HG02973 (cell line): ENCODE results near the gene MT1X.

Experiments
- ATAC-seq: cut with Tn5 transposase; IDR thresholded peaks from one replicate; pipeline ENCODE4 v1.9.1; 2021; ENCODE audit warnings: moderate library complexity; ENCODE audit not compliant: unreplicated experiment

MT1X gene

DNA sequence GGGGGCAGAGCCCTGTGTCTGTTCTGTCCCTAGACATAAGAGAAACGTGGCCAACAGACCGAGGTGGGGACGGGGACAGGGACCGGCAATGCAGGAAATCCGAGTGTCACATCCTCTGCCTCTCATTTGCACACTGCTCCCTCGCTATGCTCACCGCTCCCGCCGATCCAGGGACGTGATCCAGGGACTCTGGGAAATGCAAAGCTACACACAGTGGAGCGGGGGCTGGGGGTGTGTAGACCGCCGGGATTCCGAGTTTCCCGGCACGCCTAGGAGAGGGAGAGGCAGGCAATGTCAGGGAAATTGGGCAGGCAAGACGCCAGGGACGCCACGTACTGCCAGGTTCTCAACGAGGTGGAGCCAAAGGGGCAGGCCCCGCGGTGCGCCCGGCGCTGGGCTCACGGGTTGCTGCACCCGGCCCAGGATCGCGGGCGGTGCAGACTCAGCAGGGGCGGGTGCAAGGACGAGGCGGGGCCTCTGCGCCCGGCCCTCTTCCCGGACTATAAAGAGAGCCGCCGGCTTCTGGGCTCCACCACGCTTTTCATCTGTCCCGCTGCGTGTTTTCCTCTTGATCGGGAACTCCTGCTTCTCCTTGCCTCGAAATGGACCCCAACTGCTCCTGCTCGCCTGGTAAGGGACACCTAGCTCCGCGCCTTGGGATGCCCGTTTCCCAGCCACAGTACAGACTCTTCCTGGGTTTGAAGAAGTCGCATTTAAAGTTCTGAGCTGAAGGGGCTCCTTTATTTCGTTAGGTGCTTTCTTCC lies at the start of gene MT1X:
Gene MT1X (plus strand): TSS at position 532 of the 764 bp plus-strand sequence. CDS start 71 bp downstream, at position 603.
- peak; percentile 96 for ATAC-seq

DNA sequence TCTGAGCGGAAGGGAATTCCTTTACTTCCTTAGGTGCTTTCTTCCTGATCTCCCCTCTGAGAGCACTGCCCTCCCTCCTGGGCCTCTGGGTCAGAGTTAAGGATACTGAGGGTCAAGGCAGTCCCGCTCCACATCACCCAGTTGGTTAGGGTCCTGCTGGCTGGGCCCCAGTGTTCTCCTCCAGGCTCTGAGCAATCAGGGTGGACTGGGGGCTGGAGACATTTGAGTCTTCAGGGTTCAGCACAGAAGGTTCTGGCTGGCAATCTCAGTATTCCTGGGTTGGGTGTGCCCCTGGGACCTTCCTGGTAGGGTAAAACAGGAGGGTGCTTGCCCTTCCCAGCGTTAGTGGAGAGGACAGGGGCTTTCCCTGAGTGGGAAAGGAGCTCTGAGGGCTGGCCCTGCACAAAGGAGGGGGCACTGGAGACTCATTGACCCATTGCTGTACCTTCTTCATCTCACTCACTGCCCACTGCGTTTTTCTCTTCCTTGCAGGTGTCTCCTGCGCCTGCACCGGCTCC lies 49.4 kb upstream of the MT1X start:
- no peak for ATAC-seq

DNA sequence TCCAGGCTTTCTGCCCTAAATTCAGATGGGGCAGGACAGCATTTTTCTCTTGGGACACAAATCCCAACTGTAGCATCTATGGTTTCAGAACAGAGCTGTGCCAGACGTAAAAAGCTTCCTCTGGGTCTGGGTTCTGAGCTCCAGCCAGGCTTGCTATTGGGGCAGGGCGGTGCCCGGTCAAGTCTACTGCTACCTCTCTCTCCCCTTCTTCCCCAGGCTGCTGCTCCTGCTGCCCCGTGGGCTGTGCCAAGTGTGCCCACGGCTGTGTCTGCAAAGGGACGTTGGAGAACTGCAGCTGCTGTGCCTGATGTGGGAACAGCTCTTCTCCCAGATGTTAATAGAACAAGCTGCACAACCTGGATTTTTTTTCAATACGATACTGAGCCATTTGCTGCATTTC lies 48.7 kb upstream of the MT1X start:
- no peak for ATAC-seq

DNA sequence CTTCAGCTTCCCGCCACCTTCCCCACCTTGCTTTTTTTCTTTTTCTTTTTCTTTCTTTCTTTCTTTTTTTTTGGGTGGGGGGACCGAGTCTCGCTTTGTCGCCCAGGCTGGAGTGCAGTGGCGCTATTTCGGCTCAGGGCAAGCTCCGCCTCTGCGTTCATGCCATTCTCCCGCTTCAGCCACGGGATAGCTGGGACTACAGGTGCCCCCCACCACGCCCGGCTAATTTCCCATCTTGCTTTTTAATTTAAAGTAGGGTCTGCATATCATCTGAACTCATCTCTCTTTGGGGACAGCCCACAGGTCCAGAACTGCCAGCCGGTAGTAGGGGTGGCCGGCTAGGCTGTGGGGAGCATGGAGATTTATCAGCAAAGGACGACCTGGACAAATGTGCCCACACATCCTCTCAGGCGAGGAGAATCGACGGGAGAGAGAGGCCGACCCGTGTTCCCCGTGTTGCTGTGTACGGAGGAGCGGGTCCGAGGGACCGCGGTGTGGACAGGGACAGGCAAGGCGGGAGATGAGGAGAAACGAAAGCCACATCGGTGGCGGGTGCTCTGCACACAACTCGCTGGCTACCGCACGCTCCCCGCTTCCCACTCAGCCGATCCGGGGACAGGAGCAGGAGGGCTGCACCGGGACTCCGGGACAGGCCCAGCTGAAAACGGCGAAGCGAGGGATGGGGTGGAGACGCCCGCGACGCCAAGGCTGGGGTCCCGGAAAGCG lies 47.4 kb upstream of the MT1X start:
- no peak for ATAC-seq

GRCh38 chr16:56635441-56635967 lies 46.8 kb upstream of the MT1X start:
- no peak for ATAC-seq

GRCh38 chr16:56636616-56637413 lies 45.5 kb upstream of the MT1X start:
- ATAC-seq: no peak

GRCh38 chr16:56637814-56638750 lies 44.2 kb upstream of the MT1X start, which contains the start of gene MT1A:
MT1A (plus strand) TSS chr16:56638666; CDS start chr16:56638739, 73 bp downstream.
- ATAC-seq: no peak

DNA sequence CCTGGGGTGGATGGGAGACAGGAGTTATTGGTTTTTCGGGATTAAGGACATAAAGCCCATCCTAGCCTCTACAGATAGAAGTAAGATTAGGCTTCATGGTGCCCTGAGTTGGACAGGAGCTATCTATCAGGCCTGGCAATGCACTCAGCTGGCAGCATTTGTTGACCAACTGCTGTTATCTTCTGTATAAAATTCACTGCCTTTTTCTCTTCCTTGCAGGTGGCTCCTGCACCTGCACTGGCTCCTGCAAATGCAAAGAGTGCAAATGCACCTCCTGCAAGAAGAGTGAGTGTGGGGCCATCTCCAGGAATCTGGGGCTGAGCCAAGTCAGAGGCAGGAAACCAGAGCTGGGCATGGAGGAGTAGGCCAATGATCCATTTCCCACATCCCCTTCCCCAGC lies 43.2 kb upstream of the MT1X start:
- ATAC-seq: no peak

DNA sequence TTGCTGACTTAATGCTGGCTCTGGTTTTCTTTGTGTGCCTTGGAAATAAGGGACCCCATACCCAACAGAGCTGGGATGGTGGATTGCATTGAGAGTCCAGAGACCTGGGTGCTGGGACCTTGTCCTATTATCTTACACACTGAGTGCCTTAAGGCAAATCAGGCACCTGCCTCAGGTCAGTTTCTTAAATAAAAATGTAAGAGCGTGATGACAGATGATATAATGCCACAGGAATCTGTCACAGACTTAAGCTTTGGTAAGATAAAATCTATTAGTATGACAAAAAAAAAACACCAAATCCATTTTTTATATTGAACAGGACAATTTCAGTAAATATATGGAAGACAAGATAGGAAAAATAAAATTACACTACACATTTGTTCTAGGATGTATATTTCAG lies 42.2 kb upstream of the MT1X start:
- ATAC-seq: no peak

GRCh38 chr16:56641166-56641565 lies 41.1 kb upstream of the MT1X start:
- no peak for ATAC-seq

- peak; percentile 51 for ATAC-seq
These were observed 39.0 kb upstream of the MT1X start for GRCh38 chr16:56643080-56643778.

- ATAC-seq: no peak
These were observed 38.4 kb upstream of the MT1X start for GRCh38 chr16:56643833-56644232.

DNA sequence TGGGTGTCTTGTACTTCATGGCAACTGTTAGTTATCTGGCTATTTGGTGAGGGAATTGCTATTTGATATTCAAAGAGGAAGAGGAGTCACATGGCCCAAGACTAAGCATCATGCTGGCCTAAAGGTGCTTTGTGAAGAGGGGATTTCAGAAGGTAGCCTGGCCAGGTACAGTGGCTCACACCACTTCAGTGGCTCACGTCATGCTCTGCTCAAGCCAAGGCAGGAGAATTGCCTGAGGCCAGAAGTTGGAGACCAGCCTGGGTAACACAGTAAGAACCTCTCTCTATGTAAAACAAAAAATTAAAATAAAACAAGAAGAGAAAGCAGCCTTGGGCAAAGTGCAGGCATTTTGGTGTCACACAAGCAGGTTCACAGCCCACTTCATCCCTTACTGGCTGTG lies 37.0 kb upstream of the MT1X start:
- no peak for ATAC-seq

DNA sequence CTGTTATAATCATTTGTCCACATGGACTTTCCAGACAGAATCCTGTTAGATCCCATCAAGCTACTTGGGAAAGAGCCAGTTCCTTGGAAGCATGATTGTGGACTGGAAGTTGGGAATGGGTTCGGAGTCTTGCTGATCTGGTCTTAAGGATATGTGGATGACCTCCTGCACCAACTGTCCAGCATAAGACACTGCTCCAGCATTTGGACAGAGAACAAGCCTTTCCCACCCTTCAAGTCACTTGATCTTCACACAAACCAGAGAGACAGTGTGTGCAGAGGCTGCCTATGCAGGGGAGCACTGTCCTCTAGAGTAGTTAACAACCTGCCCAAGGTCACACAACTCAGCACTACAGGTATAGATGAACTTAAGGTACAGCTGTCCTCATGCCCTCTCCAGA lies 36.4 kb upstream of the MT1X start:
- ATAC-seq: no peak

DNA sequence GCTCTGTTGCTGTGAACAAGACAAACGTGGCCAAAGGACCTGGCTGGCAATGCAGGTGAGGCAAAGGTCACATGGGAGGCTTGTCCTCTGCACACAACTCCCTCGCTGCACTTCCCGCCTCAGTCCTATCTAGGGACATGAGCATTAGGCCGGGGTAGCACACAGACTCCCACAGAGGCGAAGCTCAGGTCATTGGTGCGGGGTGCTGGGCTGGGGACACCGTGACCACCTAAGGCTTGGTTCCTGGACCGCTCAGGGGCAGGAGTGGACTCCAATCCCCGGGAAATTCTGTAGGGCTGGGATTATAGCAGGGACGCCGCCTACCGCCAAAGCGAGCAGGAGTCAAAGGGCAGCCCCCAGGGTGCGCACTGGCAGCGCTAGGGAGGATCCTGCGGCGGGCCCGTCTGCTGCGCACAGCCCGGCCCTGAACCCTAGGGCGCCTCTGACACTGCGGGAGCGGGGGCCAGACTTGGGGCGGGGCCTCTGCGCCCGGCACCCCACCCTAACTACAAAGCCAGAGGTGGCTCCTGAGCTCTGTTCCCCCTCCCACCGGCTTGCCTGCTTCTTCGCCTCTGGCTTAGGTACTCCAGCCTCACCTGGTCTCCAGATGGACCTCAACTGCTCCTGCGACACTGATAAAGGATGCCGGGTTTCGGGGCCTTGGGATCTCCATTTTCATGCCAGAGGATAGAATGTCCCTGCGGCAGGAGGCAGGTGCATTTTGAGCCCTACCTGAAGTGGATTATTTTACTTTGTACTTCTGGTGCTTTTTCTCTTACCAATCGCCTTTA lies 34.4 kb upstream of the MT1X start:
- no peak for ATAC-seq

DNA sequence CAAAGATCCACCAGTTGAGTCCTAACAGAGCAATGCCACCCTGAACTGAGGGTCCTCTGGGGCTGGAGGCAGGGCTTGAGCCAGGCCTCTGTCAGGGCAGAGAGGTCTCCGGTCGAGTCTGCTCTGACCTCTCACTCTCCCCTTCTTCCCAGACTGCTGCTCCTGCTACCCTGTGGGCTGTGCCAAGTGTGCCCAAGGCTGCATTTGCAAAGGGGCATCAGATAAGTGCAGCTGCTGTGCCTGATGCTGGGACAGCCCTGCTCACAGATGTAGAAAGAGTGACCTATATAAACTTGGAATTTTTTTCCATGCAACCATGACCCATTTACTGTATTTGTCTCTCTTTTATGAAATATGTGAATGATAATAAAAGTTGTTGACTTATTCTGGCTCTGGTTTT lies 33.0 kb upstream of the MT1X start:
- no peak for ATAC-seq

DNA sequence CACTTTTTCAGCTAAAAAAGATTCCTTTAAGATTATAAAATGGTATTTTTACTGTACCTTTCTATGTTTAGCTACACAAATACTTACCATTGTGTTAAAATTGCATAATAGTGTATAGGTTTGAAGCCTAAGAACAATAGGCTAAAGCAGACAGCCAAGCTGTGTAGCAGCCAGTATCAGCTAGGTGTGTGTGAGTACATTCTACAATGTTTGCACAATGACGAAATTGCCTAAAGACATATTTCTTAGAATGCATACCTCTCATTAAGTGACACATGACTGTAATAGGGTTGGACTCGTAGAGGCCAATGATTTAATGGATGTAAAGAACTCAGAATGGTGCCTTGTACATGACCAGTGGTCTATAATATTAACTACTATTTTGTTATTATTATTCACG lies 32.5 kb upstream of the MT1X start:
- no peak for ATAC-seq

- ATAC-seq: no peak
These were observed 30.7 kb upstream of the MT1X start, which contains the start of gene MT1B for GRCh38 chr16:56651586-56651985. MT1B (plus strand) TSS chr16:56651886; CDS start chr16:56651954, 68 bp downstream.
